NCI-H510A treated with DMSO at 0.1 percent for 48 hours (cell line): ENCODE measurements around the gene LPAR1.

Source experiments
- DNase-seq: peaks from one replicate; lab custom pipeline; 2025; lab: John Stamatoyannopoulos, UW

LPAR1 gene

GRCh38 chr9:110951805-110952539 is 86.3 kb downstream of the LPAR1 start:
- DNase-seq = no peak

GRCh38 chr9:110950041-110950645 is 88.1 kb downstream of the LPAR1 start:
- DNase-seq = no peak

GRCh38 chr9:110949081-110949480 is 89.2 kb downstream of the LPAR1 start:
- DNase-seq = no peak

DNA sequence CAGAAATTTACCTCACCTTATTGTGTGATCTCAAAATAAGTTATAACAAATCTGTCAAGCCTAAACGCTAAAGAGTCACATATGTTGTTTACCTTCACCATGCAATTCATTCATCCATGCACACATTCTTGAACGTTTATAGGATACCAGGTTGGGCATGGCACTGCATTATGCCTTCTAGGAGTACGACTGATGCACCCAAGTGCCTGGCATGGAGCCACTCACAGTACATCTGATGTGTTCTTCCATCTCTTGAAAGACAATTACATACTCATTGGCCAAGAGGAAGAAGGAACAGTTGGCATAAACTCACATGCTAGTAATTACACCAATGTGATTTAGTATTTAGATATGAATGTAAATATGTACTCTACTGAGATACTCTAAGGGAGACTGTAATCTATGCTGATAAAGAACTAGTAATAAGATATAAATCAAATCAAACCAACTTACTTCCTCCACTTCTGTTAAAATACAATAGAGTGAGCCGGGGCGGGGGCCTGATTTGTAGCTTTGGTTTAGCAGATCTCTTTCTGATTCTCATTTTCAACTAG is 90.7 kb downstream of the LPAR1 start:
- no peak for DNase-seq

DNA sequence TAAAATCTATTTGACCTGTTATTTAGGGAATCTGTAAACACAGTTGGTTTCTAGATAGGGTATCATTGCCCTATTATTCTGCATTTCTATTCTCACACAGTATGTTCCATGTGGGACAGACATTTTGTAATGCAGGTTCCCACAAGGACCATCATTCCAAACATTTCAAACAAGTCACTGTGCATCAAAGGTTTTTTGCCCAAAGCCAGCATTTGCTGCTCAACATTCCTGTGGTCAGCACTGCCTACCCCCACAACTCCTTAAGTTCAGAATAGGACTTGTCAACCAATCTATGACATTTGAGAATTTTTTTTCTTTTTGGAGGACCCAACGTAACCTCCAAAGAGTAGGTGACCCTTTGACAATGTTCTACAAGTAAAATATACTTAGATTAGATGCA is 95.7 kb downstream of the LPAR1 start:
- DNase-seq = no peak

DNA sequence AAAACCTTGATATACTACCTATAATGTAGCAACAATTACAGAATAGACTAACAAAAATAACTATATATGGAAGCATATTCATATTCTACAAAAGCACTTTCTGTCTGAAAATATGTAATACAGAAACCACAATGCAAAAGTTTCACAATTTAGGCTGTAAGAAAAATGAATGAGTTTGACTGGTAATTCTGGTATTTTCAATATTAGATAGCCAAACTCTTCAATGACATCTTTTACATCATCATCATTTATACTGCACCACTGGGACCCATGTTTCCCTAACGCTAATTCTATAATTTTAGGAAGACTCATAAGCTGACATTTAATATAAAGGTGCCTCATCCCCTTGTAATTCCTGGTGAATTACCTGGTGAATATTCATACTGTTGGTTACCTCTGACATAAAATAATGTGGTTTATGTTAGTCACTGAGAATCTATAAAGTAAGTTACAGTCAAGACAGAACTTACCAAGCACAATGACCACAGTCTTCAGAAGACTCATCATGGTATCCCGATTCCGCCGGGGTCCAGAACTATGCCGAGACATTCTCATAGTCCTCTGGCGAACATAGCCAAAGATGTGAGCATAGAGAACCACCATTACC is 97.2 kb downstream of the LPAR1 start:
- no peak for DNase-seq

- no peak for DNase-seq
These were observed 98.7 kb downstream of the LPAR1 start for GRCh38 chr9:110939573-110939972.

- no peak for DNase-seq
These were observed 99.2 kb downstream of the LPAR1 start for GRCh38 chr9:110939047-110939446.

DNA sequence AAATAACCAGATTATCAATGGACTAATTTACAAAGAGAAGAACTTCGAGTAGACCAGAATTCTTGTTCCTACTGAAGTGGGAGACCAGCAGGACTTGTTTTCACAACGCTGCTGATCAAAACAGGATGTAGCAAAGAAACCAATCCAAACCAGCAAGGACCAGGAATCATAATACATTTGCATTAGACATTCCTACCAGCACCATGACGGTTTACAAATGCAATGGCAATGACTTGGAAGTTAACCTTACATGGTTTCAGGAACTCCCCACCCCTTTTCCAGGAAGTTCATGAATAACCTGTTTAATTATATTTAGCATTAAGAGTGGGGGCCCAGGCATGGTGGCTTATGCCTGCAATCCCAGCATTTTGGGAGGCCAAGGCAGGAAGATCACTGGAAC is 100.0 kb downstream of the LPAR1 start:
- no peak for DNase-seq

DNA sequence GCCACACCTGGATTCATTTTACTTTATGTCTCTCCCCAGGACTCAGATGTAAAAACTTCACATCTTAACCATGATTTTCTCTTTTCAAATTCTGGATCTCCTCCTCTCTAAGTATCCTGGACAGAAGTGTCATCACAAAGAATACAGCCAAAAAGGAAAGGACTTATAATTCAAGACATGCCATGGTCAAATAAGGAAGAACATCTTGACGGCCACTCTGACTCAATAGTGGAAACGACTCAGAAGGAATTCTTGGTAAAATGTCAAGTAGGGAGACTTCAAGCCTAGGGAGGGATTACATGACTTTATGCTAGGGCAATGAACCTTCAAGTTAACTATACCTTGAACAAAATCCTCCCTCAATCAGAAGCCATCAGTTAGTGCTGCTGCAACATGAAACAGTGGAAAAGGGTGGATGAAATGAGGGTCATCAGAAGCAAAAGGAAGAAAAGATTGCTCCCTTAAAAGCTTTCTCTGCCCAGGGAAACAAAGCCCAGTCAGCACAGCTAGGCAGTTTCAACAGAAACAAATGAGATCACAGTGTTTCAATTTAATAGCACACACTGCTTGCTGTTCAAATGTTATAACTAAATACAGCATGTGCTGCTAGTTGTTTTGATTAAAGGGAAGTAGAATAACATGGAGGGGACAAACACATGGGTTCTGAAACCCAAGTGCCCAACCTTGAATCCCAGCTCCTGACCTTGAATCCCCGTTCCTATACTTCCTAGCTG is 101.4 kb downstream of the LPAR1 start:
- no peak for DNase-seq

- DNase-seq = no peak
These were observed 102.0 kb downstream of the LPAR1 start for GRCh38 chr9:110936237-110936636.

DNA sequence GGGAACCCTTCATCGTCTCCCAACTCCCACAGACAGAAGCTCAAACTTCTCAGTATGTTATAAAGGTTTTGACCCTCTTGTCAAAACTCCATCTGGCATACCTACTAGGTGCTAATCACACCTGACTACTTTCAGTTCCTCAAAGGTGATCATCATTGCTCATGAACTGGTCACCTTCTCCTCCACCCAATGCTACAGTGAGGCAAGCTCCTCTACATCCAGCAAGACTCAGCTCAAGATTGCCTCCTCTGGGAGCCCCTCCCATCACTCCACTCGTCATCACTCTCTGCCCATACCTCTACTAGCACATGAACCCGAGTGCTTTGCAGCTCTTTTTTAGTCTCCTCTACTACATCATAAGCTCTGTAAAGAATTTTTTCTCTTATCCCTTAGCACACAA is 102.4 kb downstream of the LPAR1 start:
- no peak for DNase-seq

GRCh38 chr9:110933350-110934001 is 104.8 kb downstream of the LPAR1 start:
- DNase-seq = no peak

GRCh38 chr9:110932863-110933262 is 105.4 kb downstream of the LPAR1 start:
- DNase-seq = no peak

DNA sequence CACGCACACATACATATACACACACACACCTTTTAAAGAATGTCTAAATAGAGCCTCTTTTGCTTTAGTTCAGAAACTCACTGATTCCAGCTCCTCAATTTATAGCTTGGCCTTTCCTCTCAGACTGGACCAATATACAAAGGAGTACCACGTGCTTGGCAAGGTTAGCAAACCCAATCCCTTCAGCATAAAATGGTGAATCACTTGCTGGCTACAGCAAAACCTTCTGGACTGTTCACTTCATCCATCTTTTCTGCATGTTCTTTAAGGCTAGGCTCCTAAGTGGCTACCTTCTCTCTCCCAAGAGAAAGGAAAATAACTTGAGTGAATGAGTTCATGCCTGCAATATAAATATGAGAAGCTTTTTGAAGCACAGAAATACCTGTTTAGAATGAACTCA is 109.7 kb downstream of the LPAR1 start:
- DNase-seq = no peak

- DNase-seq = no peak
These were observed 111.3 kb downstream of the LPAR1 start for GRCh38 chr9:110926828-110927487.

DNA sequence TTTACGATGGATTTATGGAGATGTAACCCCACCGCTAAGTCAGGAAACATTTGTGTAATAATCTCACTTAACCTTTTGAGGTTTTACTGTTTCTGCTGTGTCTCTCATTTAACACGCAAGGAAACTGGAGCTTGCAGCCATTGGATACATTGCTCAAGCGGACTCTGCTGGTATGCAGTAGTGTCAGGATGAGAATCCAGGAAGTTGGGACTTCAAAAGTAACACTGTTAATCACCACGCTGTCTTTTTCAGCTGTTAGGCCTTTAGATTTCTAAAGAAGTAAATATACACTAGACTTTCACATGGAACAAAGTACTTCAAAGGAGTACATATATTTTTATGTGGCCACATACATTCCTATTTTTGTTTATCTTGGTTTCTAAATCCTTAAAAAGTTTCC is 114.7 kb downstream of the LPAR1 start:
- no peak for DNase-seq

GRCh38 chr9:110922145-110922544 is 116.1 kb downstream of the LPAR1 start:
- DNase-seq = no peak

GRCh38 chr9:110921705-110922104 is 116.6 kb downstream of the LPAR1 start:
- no peak for DNase-seq

DNA sequence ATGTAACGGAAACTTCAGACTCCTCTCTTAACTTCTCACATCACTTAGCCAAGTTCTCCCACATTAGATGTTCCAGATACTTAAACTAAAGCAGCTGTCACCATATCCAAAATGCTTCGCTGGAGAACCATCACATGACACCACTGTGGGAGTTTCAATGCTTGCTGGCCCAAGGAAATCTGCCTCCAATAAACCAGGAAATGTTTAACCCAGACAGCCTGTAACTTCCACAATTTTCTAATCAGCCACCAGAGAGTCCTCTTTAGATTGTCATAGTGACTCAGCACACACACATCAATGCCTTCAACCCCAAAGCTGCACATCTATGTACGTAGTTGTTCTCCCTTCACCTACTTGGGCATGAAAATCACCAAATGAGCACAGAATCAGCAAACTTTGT is 118.7 kb downstream of the LPAR1 start:
- no peak for DNase-seq

DNA sequence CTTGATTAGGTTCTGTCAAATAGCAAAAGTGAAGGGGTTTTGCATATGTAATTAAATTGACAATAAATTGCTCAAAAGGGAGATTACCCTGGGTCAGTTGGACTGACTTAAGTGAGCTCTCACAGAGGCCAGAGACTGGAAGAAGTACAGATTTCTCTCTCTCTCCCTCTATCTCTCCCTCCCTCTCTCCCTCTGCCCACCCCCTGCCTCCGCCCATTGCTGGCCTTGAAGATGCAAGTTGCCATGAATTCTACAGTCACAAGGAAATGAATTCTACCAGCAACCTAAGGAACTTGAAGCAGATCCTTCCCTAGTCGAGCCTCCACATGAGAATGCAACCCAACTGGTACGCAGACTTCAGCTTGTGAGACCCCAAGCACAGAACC is 119.2 kb downstream of the LPAR1 start:
- no peak for DNase-seq
